Muscle of arm (tissue), 12 donors: ENCODE data around the gene IQCH. TPM values are rescaled to one million over a fixed set of nuclear protein-coding genes. Genes with fewer than 3 reads are reported as not detected.

Experiments used
- DNase-seq: peaks from one replicate; pipeline ENCODE4 v3.0.0-alpha.2; 2013
- polyA plus RNA-seq, 12 donors: library from polyadenylated mRNA; unstranded; fragments of 120-200 nt; gene quantifications; one replicate each; pipeline ENCODE4 v1.2.1, GENCODE V29; 2013; ENCODE audit not compliant: insufficient read length in 12 of 12

Gene IQCH
- polyA plus RNA-seq, 12 donors: 0.80 to 1.7 (median 0.93) TPM; not detected in 2

GRCh38 chr15:67501177-67501835 is 246.7 kb downstream of the IQCH start:
- no peak for DNase-seq

- DNase-seq: no peak
Observed at GRCh38 chr15:67501836-67502461, 247.4 kb downstream of the IQCH start.

GRCh38 chr15:67504056-67504455 is 249.5 kb downstream of the IQCH start:
- no peak for DNase-seq

GRCh38 chr15:67504796-67505195 is 250.2 kb downstream of the IQCH start:
- no peak for DNase-seq

- no peak for DNase-seq
Observed at GRCh38 chr15:67505675-67506572, 251.3 kb downstream of the IQCH start.

- DNase-seq: no peak
Observed at GRCh38 chr15:67506775-67507747, 252.5 kb downstream of the IQCH start.

GRCh38 chr15:67508407-67508806 is 253.8 kb downstream of the IQCH start:
- DNase-seq: no peak

- no peak for DNase-seq
Observed at GRCh38 chr15:67509918-67510317, 255.3 kb downstream of the IQCH start.

- no peak for DNase-seq
Observed at GRCh38 chr15:67510597-67511190, 256.1 kb downstream of the IQCH start.

- no peak for DNase-seq
Observed at GRCh38 chr15:67511606-67512005, 257.0 kb downstream of the IQCH start.

- no peak for DNase-seq
Observed at GRCh38 chr15:67512140-67512539, 257.6 kb downstream of the IQCH start.

- DNase-seq: no peak
Observed at GRCh38 chr15:67512933-67513714, 258.5 kb downstream of the IQCH start.

GRCh38 chr15:67515090-67515489 is 260.5 kb downstream of the IQCH start:
- DNase-seq: no peak

GRCh38 chr15:67515557-67515956 is 261.0 kb downstream of the IQCH start:
- DNase-seq: no peak

- DNase-seq: no peak
Observed at GRCh38 chr15:67520321-67521028, 265.9 kb downstream of the IQCH start.

GRCh38 chr15:67521029-67521782 is 266.6 kb downstream of the IQCH start, which contains the start of gene C15orf61:
C15orf61 (plus strand) TSS chr15:67521131; CDS start chr15:67521249, 118 bp downstream.
- DNase-seq: peak; percentile 83

GRCh38 chr15:67521783-67522568 is 267.4 kb downstream of the IQCH start:
- DNase-seq: peak; percentile 66

GRCh38 chr15:67523330-67523729 is 268.7 kb downstream of the IQCH start:
- DNase-seq: no peak
